KG1 (cell line): ENCODE data around the gene KCNJ13.

Source experiments
- DNase-seq: peaks from one replicate; lab custom pipeline; 2025; lab: John Stamatoyannopoulos, UW

Gene KCNJ13

GRCh38 chr2:232776435-232776834, at the start of gene KCNJ13:
Gene KCNJ13 (minus strand): TSS chr2:232776565. CDS start chr2:232771362, 5,203 bp downstream.
- DNase-seq = no peak

GRCh38 chr2:232817756-232818155, 41.4 kb upstream of the KCNJ13 start:
- no peak for DNase-seq

GRCh38 chr2:232816657-232817056, 40.3 kb upstream of the KCNJ13 start:
- DNase-seq = no peak

GRCh38 chr2:232815569-232815968, 39.2 kb upstream of the KCNJ13 start:
- no peak for DNase-seq

- DNase-seq = no peak
These were observed 34.1 kb upstream of the KCNJ13 start for GRCh38 chr2:232810444-232810843.

- no peak for DNase-seq
These were observed 33.2 kb upstream of the KCNJ13 start for GRCh38 chr2:232809349-232810124.

GRCh38 chr2:232802091-232802490, 25.7 kb upstream of the KCNJ13 start:
- DNase-seq = no peak

- no peak for DNase-seq
These were observed 23.8 kb upstream of the KCNJ13 start for GRCh38 chr2:232800166-232800565.

GRCh38 chr2:232798187-232798586, 21.8 kb upstream of the KCNJ13 start:
- DNase-seq = no peak

- DNase-seq = no peak
These were observed 19.6 kb upstream of the KCNJ13 start for GRCh38 chr2:232795920-232796319.

- no peak for DNase-seq
These were observed 18.6 kb upstream of the KCNJ13 start for GRCh38 chr2:232794981-232795380.

- DNase-seq = no peak
These were observed 16.9 kb upstream of the KCNJ13 start for GRCh38 chr2:232793271-232793670.

GRCh38 chr2:232791518-232791917, 15.2 kb upstream of the KCNJ13 start:
- no peak for DNase-seq

- no peak for DNase-seq
These were observed 12.7 kb upstream of the KCNJ13 start for GRCh38 chr2:232789082-232789481.

- DNase-seq = no peak
These were observed 11.4 kb upstream of the KCNJ13 start for GRCh38 chr2:232787806-232788205.

GRCh38 chr2:232783278-232783677, 6.9 kb upstream of the KCNJ13 start:
- no peak for DNase-seq

- DNase-seq = no peak
These were observed 5.4 kb upstream of the KCNJ13 start for GRCh38 chr2:232781765-232782164.

GRCh38 chr2:232779934-232780333, 3.6 kb upstream of the KCNJ13 start:
- no peak for DNase-seq

- no peak for DNase-seq
These were observed 3.1 kb upstream of the KCNJ13 start for GRCh38 chr2:232779465-232779864.

- no peak for DNase-seq
These were observed 911 bp upstream of the KCNJ13 start for GRCh38 chr2:232777276-232777675.

GRCh38 chr2:232773815-232774214, 2.5 kb downstream of the KCNJ13 start:
- no peak for DNase-seq

- DNase-seq = no peak
These were observed 3.8 kb downstream of the KCNJ13 start for GRCh38 chr2:232772531-232772930.

GRCh38 chr2:232771870-232772269, 4.5 kb downstream of the KCNJ13 start:
- no peak for DNase-seq

- no peak for DNase-seq
These were observed 6.2 kb downstream of the KCNJ13 start for GRCh38 chr2:232770207-232770606.
